NCI-H524 treated with DMSO at 0.1 percent for 48 hours (cell line): ENCODE results near the gene PIGH.
A peak's percentile ranks its signal among the peaks of the same experiment; 100 is the strongest.
"Not testable (repeated sequence)": the region's sequence is repeated elsewhere in the genome, so short reads cannot be mapped to it uniquely, and the experiment has no call there.

Experiments used
- DNase-seq: peaks from one replicate; lab custom pipeline; 2025; lab: John Stamatoyannopoulos, UW

PIGH gene

DNA sequence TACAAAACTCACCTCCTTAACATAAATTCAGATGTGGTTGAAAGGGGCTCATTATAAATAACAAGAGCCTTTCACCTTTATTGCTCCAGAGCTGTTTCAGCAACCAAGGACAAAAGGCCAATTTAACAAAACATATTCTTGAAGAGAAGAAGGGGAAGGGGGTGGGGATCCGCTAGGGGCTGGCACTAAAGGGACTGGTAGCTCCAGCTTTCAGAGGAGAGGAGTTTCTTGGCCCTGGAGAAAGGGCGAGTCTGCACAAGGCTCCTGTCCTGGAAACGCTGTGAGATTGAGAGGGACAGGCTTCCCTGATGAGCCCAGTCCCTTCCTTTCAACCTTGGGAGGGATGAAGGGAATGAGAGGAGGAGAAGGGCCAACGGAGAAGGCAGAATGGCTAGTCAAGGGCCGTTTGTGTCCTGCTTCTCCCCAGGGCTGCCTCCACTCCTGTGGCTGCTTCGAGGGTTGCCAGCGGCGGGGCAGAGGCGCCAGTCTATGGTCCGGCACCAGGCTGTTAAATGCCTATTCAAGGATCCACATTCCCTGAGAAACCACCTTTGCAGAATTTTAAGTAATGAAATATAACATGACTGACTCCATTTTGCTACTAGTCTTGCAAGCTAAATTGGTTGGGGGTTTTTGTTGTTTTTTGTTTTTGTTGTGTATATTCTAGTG is 9.7 kb upstream of the PIGH start:
- no peak for DNase-seq

DNA sequence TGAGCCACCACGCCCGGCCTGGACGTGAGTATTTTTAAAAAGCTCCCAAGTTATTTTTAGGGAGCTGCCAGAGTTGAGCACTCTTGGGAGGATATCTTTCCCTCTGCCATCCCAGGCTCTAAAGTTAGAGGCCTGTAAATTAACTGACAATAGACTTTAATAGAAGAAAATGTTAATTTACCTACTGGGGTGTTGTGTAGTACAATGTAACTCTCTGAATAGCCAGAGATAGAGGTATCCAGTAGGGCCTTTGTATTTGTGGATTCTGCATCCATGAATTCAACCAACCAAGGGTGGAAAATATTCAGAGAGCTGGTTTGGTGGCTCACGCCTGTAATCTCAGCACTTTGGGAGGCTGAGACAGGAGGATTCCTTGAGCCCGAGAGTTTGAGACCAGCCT is 7.6 kb upstream of the PIGH start:
- no peak for DNase-seq

DNA sequence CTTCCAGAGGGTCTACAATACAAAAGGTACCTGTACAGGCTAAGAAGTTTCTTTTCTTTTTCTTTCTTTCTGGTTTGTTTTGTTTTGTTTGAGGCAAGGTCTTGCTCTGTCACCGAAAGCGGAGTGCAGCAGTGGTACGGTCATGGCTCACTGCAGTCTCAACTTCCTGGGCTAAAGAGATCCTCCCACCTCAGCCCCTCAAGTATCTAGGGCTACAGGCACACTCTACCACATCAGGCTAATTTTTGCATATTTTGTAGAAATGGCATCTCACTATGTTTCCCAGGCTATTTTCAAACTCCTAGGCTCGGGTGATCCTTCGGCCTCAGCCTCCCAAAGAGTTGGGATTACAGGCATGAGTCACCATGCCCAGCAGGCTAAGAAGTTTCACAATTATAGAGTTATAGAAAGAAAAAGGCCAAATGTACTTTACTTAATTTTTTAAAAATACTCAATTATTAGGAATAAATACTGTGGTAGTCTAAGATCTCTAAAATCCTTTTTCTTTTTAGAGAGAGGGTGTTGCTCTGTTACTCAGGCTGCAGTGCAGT is 3.0 kb upstream of the PIGH start:
- DNase-seq = no peak

DNA sequence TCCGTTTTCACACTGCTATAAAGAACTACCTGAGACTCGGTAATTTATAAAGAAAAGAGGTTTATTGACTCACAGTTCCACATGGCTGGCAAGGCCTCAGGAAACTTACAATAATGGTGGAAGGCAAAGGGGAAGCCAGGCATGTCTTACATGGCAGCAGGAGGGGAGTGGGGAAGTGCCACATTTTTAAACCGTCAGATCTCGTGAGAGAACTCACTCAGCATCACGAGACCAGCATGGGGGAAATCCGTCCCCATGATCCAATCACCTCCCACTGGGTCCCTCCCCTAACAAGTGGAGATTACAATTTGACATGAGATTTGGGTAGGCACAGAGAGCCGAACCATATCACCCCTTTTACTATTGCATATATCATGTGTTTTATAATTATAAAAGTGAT is 2.0 kb upstream of the PIGH start:
- DNase-seq = no peak

DNA sequence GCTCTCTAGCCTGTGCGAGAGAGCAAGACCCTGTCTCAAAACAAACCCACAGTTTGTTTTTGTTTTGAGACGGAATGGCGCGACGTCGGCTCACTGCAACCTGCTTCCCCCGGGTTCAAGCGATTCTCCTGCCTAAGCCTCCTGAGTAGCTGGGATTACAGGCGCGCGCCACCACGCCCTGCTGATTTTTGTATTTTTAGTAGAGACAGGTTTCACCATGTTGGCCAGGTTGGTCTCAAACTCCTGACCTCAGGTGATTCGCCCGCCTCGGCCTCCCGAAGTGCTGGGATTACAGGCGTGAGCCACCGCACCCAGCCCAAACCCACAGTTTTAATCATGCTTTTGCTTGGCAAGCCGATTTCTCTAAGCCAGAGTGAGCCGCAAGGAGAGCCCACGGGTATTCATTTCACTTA is 500 bp upstream of the PIGH start:
- DNase-seq = not testable (repeated sequence)

DNA sequence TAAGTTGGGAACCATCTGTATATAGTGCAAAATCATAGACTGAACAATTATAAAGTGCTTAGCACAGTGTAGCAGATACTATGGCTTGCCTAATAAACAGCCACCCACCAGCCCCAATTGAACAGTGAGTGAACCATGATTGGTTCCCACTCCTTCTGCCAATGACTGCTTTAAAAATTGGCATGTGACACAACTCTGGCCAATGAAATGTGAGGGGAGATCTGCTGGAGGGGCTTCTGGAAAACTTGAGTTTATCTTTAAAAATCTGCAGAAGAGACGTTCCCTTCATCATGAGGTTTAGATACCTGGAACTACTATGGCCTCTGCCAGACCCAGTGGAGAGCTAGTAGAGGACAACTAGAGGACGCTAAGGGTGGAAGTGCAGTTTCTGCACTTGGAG is 4.7 kb downstream of the PIGH start:
- DNase-seq = no peak

DNA sequence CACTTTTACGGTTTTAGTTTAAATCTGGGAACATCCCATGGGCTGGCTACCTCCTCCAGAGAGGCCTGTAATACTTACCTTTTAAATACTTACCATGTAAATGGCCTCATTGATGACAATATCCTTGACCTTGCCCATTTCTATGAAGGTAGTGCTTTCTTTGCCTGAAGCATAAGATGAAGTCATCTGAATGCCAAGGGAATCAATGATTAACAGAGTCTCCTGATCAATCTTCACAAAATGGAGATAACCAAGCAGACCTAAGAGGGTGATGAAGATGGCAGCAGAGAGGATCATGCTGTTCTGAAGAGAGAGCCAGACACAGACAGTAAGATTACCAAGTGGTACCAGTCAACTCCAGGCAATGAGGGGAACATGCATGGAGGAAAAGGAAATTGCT is 6.4 kb downstream of the PIGH start:
- DNase-seq = not testable (repeated sequence)

DNA sequence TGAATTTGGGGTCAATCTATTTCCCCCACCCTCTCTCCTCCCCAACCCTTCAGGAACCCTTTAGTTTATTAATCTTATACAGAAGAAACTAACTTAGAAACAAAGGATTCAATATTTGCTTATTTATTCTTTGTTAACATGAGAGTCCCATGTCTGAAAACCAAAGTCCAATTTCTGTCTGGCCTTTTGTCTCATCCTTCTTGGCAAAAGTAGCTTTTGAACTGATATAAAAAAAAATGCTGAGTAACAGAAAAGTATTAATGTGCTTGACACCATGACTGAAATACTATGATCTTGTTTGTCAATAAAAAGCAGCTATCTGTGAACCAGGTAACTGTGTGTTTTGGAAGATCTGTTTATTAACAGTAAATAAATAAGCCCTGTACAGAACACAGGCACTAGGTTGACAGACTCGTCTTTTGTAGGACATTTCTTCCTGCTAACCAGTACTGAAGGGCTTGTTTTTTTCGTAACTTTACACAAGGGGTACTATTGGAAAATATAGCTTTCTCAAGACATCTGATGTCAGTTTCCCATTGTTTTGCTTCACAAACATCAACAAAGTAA is 10.8 kb downstream of the PIGH start:
- no peak for DNase-seq

GRCh38 chr14:67586369-67586768 is 13.7 kb downstream of the PIGH start:
- no peak for DNase-seq

GRCh38 chr14:67584978-67585377 is 15.1 kb downstream of the PIGH start:
- DNase-seq = no peak

- peak; percentile 14 for DNase-seq
These were observed 16.1 kb downstream of the PIGH start for GRCh38 chr14:67583711-67584644.

DNA sequence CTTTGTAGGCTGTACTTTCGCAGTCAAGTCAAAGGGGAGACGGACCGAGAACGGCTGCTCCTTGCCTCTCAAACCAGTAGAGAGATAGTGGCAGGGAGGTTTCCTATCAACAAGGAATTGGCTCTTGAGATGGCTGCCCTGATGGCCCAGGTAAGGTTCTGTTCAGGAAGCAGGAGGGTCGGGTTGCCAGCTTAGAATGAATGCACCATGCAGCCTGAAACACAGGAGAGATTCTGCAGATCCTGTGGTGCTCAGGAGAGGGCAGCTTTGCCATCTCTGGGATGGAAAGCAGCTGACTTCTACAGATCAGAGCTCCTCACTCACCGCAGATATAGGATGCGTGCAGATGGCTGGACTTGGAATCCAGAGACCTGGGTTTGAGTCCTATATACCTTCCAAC is 18.0 kb downstream of the PIGH start:
- no peak for DNase-seq

DNA sequence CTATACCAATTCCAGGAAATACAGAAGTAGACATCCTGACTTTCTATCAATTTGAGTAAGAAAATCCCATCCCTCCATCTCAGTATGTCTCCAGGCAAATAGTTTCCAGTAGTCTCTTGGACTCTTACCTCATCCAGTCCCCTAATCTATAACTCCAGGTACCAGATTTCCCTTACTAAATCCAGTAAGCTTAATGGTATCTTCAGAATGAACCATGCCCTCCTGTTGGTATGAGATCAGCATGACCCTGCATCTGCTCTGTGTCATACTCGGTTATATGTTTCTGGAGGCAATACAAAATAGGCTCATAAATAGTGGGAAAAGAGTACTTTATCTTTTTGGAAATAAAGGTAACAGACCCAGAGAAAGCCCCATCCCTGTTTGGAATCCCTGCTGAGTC is 18.4 kb downstream of the PIGH start:
- no peak for DNase-seq

- no peak for DNase-seq
These were observed 19.5 kb downstream of the PIGH start for GRCh38 chr14:67580336-67581171.

DNA sequence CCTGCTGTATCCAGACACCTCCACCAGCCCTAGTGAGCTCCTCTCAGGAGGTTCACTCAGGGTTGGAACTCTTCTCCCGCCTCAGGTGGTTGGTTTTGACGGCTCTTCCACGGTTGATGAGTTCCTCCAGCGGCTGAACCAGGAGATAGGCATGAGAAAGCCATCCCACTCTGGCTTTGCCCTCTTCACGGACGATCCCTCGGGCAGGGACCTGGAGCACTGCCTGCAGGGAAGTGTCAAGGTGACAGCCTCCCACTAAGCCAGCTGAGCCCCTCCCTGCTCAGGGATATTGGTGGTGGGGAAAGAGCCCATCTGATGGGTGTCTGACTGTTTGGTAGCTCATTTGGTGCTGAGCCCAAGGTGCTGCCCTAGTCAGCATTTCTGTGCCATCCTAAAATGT is 20.4 kb downstream of the PIGH start:
- no peak for DNase-seq

- no peak for DNase-seq
These were observed 21.0 kb downstream of the PIGH start for GRCh38 chr14:67579040-67579439.

DNA sequence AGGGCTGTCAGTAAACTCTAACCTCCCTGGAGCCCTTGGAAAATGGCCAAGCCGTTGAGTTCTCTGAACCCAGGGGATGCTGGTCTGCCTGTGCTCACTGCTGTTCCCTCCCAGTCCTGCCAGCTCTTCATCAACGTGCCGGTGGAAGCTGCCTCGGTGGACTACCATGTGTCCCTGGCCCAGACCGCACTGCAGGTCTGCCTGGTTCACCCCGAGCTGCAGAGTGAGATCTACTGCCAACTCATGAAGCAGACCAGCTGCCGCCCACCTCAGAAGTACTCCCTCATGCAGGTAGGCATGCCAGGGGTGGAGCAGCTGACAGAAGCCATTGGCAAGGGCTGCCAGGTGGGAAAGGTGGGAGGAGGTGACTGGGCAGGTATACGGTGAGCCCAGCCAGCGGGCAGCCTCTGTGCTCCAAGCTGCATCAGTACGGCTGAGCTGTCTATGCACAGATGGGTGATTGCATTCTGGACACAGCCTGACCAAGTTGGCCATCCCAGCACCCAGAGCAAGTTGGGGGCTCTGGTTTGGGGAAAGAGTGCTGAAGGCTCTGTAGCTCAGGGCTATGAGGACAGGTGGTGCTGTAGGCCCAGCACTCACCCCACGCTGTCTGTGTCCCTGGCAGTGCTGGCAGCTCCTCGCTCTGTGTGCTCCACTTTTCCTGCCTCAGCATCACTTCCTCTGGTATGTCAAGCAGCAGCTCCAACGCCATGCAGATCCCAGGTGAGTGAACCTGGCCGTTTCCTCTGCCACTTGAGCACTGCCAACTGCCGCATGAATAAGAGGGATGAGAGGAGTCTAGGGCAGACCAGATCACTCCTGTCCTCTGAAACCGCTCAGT is 21.9 kb downstream of the PIGH start:
- DNase-seq = no peak

DNA sequence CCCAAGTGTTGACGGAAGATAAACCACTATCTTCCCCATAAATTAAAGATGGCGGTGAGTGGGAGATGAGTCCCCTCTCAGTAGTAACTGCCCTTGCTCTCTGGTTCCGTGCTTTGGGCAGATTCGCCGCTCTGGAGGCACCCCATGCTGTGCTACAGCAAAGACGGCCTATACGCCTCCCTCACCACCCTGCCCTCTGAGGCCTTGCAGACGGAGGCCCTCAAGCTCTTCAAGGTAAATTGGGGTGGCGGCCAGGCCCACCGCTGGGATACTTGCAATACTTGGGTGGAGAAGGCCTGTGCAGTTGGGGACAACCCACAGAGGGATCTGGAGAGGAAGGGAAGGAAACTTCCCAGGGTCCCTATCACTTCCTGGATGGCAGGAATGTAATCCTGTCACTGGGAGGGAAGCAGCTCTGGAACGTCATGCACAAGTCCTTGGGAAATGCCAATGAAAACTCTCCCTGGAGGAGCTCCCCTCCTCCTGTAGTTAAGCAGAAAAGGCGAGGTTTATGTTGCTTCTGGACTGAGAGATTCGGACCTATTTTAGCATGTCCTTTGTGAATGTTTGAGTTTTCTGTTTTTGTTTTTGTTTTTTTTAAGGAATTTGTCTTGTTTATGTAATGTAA is 22.8 kb downstream of the PIGH start:
- DNase-seq = no peak

GRCh38 chr14:67576216-67576955 is 23.7 kb downstream of the PIGH start:
- no peak for DNase-seq

GRCh38 chr14:67575684-67576083 is 24.4 kb downstream of the PIGH start:
- no peak for DNase-seq
